ENCODE results near the gene TPR.
"Not testable (repeated sequence)": the region's sequence is repeated elsewhere in the genome, so short reads cannot be mapped to it uniquely, and the experiment has no call there.

The TPR gene

DNA sequence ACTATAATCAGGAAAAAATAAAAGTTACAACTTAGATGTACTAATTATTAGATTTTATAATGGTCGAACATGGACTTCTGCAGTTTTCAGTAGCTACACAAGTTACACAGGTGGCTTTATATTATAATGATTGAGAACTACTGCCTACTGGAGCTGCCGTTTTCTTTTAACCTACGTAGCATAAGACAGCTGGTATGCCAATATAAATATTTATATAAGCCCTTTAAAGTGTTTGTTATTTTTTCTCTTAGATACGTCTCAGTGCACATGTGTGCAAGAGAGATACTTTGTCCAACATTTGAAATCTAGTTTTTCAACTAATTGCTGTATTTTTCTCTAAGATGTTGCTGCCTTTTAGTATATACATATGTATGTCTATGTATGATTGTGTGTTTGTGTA lies 43.5 kb upstream of the TPR start:
- Histone ChIP-seq H3K27me3 (ENCODE audit: insufficient read depth, low read depth, severe bottlenecking) (no peaks in the 10 kb centered on the region), H3K4me3 (ENCODE audit: low read depth, low read length) (no peak overlapping the region), H3K27ac (no peak overlapping the region), H3K9me3 (ENCODE audit: severe bottlenecking) (no peaks in the 10 kb centered on the region), H3K36me3 (peaks cover 25% of the 10 kb centered on the region)
- DNase-seq = no peak
- TF ChIP-seq, protein P1, sequence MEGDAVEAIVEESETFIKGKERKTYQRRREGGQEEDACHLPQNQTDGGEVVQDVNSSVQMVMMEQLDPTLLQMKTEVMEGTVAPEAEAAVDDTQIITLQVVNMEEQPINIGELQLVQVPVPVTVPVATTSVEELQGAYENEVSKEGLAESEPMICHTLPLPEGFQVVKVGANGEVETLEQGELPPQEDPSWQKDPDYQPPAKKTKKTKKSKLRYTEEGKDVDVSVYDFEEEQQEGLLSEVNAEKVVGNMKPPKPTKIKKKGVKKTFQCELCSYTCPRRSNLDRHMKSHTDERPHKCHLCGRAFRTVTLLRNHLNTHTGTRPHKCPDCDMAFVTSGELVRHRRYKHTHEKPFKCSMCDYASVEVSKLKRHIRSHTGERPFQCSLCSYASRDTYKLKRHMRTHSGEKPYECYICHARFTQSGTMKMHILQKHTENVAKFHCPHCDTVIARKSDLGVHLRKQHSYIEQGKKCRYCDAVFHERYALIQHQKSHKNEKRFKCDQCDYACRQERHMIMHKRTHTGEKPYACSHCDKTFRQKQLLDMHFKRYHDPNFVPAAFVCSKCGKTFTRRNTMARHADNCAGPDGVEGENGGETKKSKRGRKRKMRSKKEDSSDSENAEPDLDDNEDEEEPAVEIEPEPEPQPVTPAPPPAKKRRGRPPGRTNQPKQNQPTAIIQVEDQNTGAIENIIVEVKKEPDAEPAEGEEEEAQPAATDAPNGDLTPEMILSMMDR (IDR thresholded peaks at IDR 0.05; ENCODE audit: low read depth, low read length) = no peak

DNA sequence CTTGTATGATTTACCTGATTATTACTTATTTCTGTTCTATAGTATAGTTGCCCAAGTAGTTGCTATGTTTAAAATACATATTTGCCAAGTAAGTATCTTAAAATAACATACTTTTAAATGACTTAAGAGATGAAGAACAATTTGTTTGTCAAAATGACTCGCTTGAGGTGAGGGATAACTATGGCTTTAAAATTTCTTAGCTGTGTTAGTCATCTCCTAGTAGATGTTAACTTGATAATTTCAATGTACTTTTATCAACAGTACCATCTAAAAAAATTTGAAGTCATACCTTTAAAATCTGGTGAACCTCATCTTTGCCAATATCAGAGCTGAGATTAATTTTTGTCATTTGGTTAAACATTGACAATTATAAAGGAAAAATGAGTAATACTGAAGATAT lies 38.3 kb upstream of the TPR start:
- TF ChIP-seq, protein P1 (IDR thresholded peaks at IDR 0.05; ENCODE audit: low read depth, low read length) = no peak
- Histone ChIP-seq H3K27me3 (ENCODE audit: insufficient read depth, low read depth, severe bottlenecking) (no peaks in the 10 kb centered on the region), H3K4me3 (ENCODE audit: low read depth, low read length) (no peak overlapping the region), H3K27ac (no peak overlapping the region), H3K9me3 (ENCODE audit: severe bottlenecking) (no peaks in the 10 kb centered on the region), H3K36me3 (peaks cover 20% of the 10 kb centered on the region)
- DNase-seq = no peak

DNA sequence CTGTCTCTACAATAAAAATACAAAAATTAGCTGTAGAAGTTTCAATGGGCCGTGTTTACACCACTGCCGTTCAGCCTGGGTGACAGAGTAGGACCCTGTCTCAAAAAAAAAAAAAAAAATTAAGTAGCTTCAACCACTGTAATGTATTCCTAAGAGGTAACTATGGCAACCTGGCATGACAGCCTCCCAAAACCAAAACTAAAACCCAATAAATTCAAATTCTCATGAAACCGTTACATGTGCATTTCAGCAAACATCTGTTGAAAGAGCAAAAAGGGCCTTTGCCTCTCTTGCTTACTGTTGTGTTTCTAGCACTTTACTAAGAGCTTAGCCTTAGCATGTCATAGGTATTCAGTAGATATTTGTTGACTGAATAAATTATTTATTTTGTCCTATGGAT lies 34.0 kb upstream of the TPR start:
- Histone ChIP-seq H3K27ac (no peak overlapping the region), H3K9me3 (ENCODE audit: severe bottlenecking) (no peaks in the 10 kb centered on the region), H3K27me3 (ENCODE audit: insufficient read depth, low read depth, severe bottlenecking) (no peaks in the 10 kb centered on the region), H3K36me3 (peaks cover 19% of the 10 kb centered on the region), H3K4me3 (ENCODE audit: low read depth, low read length) (no peak overlapping the region)
- DNase-seq = no peak
- TF ChIP-seq, protein P1 (IDR thresholded peaks at IDR 0.05; ENCODE audit: low read depth, low read length) = no peak

DNA sequence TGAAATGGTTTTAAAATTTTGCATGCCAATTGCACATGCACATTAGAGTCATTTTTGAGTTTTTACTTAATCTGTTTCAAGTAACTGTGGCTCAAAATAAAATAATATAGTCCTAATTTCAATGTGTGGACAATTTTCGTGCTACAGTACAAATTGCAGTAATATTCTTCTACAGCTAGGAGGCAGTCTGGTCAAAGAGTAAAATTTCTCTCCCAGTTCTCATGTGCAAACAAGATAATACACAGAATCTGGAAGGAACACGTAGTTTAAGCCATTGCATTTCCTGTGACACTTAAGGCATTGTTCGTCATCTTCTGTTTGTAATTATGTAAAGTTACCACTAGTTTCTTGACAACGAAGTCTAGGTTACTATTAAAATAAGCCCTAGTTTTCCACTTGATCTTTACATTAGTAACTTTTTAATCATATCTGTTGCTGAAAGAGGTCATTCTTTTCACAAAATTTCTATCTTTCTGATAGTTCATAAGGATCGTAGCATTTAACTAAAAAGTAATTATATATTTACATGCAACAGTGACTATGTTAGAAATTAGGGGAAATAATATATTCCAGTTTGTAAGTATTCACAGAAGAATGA lies 29.5 kb upstream of the TPR start:
- H3K36me3 ChIP-seq = peaks cover 22% of the 10 kb centered on the region

DNA sequence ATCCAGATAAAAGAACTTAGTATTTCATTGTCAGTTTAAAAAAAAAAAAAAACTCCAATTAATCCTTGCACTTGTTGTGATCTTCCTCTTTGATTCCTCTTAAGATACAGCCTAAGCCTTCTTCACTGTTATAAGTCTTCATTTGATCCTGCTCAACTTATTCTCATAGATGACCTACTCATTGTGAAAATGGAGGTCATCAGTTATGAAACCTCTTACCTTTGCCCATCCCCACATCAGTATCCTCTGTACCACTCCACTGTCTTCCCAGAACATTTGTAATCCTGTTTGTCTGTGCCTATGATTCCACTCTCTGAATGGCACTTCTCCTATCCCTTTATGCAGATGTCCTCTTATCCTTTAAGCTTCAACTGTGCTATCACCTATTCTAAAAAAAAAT lies 28.6 kb upstream of the TPR start:
- Histone ChIP-seq H3K4me3 (ENCODE audit: low read depth, low read length) (no peak overlapping the region), H3K36me3 (peaks cover 30% of the 10 kb centered on the region)
- TF ChIP-seq, protein P1 (IDR thresholded peaks at IDR 0.05; ENCODE audit: low read depth, low read length) = no peak

More for the DNA sequence above, 29.5 kb upstream of the TPR start:
- DNase-seq = no peak
- TF ChIP-seq, protein P1 (IDR thresholded peaks at IDR 0.05; ENCODE audit: low read depth, low read length) = peak; percentile 51; the same call in 1 of the 2 replicates
- no peak overlapping the region; the same call in 1 of the 2 replicates for H3K27ac ChIP-seq
- H3K4me3 ChIP-seq (ENCODE audit: low read depth, low read length) = no peak overlapping the region
- H3K9me3 ChIP-seq (ENCODE audit: severe bottlenecking) = no peaks in the 10 kb centered on the region
- no peaks in the 10 kb centered on the region for H3K27me3 ChIP-seq (ENCODE audit: insufficient read depth, low read depth, severe bottlenecking)

DNA sequence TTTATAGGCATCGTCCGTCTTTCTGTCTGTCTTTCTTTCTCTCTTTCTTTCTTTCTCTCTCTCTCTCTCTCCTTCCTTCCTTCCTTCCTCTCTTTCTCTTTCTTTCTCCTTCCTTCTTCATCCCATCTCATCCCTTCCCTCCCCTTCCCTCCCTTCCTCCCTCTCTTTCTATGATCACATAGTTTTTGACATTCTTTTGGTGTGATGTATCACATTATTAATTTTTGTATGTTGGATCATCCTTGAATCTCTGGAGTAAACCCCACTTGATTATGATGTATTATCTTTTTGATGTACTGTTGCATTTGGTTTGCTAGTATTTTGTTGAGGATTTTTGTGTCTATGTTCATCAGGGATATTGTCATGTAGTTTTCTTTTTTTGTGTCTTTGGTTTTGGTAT lies 26.4 kb upstream of the TPR start:
- not testable (repeated sequence) for DNase-seq; H3K27me3 ChIP-seq (ENCODE audit: insufficient read depth, low read depth, severe bottlenecking)
- H3K36me3 ChIP-seq = peaks cover 39% of the 10 kb centered on the region

More for the DNA sequence above, 28.6 kb upstream of the TPR start:
- Histone ChIP-seq H3K27me3 (ENCODE audit: insufficient read depth, low read depth, severe bottlenecking) (no peaks in the 10 kb centered on the region), H3K9me3 (ENCODE audit: severe bottlenecking) (no peaks in the 10 kb centered on the region), H3K27ac (no peak overlapping the region)
- no peak for DNase-seq

GRCh38 chr1:186392711-186393110 lies 17.7 kb upstream of the TPR start:
- H3K9me3 ChIP-seq (ENCODE audit: severe bottlenecking); H3K27ac ChIP-seq; H3K27me3 ChIP-seq (ENCODE audit: insufficient read depth, low read depth, severe bottlenecking); DNase-seq; H3K4me3 ChIP-seq (ENCODE audit: low read depth, low read length): not testable (repeated sequence)
- peaks cover 43% of the 10 kb centered on the region for H3K36me3 ChIP-seq

More for the DNA sequence above, 26.4 kb upstream of the TPR start:
- not testable (repeated sequence) for H3K4me3 ChIP-seq (ENCODE audit: low read depth, low read length); H3K27ac ChIP-seq; H3K9me3 ChIP-seq (ENCODE audit: severe bottlenecking)

All from WERI-Rb-1 (cell line).